ENCODE measurements around the gene UBN2. TPM values are rescaled to one million over a fixed set of nuclear protein-coding genes. Genes with fewer than 3 reads are reported as not detected.

UBN2 gene
- polyA plus RNA-seq, 1 donor (not counting 4 experiments of a cell fraction or from before 2014, with no cell fraction given), result 3.0 TPM

- Histone ChIP-seq H3K27ac (ENCODE audit: control insufficient read depth, insufficient read depth, low read length) (no peak overlapping the region), H3K9me3 (ENCODE audit: control insufficient read depth, low read depth, low read length) (no peaks in the 10 kb centered on the region), H3K4me3 (ENCODE audit: control insufficient read depth in 2 of 3, extremely low read depth in 1 of 3, insufficient read depth in 2 of 3, low read depth in 1 of 3, low read length in 3 of 3) (no peak overlapping the region), H3K4me1 (ENCODE audit: control insufficient read depth, extremely low read depth, insufficient read depth, low read length) (no peaks in the 10 kb centered on the region), H3K9ac (ENCODE audit: control insufficient read depth, extremely low read depth, insufficient read depth, low read length) (no peak overlapping the region), H2AFZ (ENCODE audit: control insufficient read depth, low read length) (no peak overlapping the region), H3K9me1 (ENCODE audit: control insufficient read depth, extremely low read depth, insufficient read depth, low read length) (no peaks in the 10 kb centered on the region), H3K4me2 (ENCODE audit: control insufficient read depth, extremely low read depth, insufficient read depth, low read depth, low read length) (no peak overlapping the region), H4K20me1 (ENCODE audit: control insufficient read depth, extremely low read depth, insufficient read depth, low read length) (no peaks in the 10 kb centered on the region), H3K36me3 (ENCODE audit: control insufficient read depth in 2 of 2, extremely low read depth in 1 of 2, insufficient read depth in 2 of 2, low read length in 2 of 2) (peaks cover 0 to 2% of the 10 kb centered on the region in 2 experiments), H3K79me2 (ENCODE audit: control insufficient read depth, insufficient read depth, low read length) (no peaks in the 10 kb centered on the region), H3K27me3 (ENCODE audit: control insufficient read depth, extremely low read depth, insufficient read depth, low read length) (no peaks in the 10 kb centered on the region)
- dilution Hi-C loops (cut with MboI; ENCODE audit: extremely low pct_ligation_motif_present, low sequenced_read_pairs), result no loop called here
- no peak for TF ChIP-seq CTCF (optimal IDR thresholded peaks at IDR 0.05 in 1 of 3, IDR thresholded peaks at IDR 0.05 in 1 of 3, conservative IDR thresholded peaks at IDR 0.05 in 1 of 3; ENCODE audit: extremely low read depth in 1 of 3, insufficient read depth in 2 of 3, low read length in 3 of 3)
- no peak for TF ChIP-seq EZH2 (IDR thresholded peaks at IDR 0.05; ENCODE audit: low read length)
- FAIRE-seq (no peak), DNase-seq (ENCODE audit: low read depth, low spot score) (no peak)
Observed at GRCh38 chr7:139299296-139299695, 68.3 kb downstream of the UBN2 start.

GRCh38 chr7:139300390-139300789 lies 69.4 kb downstream of the UBN2 start:
- Histone ChIP-seq H2AFZ (ENCODE audit: control insufficient read depth, low read length) (no peak overlapping the region), H3K36me3 (ENCODE audit: control insufficient read depth in 2 of 2, extremely low read depth in 1 of 2, insufficient read depth in 2 of 2, low read length in 2 of 2) (peaks cover 0 to 2% of the 10 kb centered on the region in 2 experiments), H3K9me1 (ENCODE audit: control insufficient read depth, extremely low read depth, insufficient read depth, low read length) (no peaks in the 10 kb centered on the region), H3K4me1 (ENCODE audit: control insufficient read depth, extremely low read depth, insufficient read depth, low read length) (no peaks in the 10 kb centered on the region), H3K9me3 (ENCODE audit: control insufficient read depth, low read depth, low read length) (no peaks in the 10 kb centered on the region), H3K9ac (ENCODE audit: control insufficient read depth, extremely low read depth, insufficient read depth, low read length) (no peak overlapping the region), H3K4me3 (ENCODE audit: control insufficient read depth in 2 of 3, extremely low read depth in 1 of 3, insufficient read depth in 2 of 3, low read depth in 1 of 3, low read length in 3 of 3) (no peak overlapping the region), H3K27ac (ENCODE audit: control insufficient read depth, insufficient read depth, low read length) (no peak overlapping the region), H3K27me3 (ENCODE audit: control insufficient read depth, extremely low read depth, insufficient read depth, low read length) (no peaks in the 10 kb centered on the region), H4K20me1 (ENCODE audit: control insufficient read depth, extremely low read depth, insufficient read depth, low read length) (no peaks in the 10 kb centered on the region), H3K79me2 (ENCODE audit: control insufficient read depth, insufficient read depth, low read length) (no peaks in the 10 kb centered on the region), H3K4me2 (ENCODE audit: control insufficient read depth, extremely low read depth, insufficient read depth, low read depth, low read length) (no peak overlapping the region)
- TF ChIP-seq CTCF (optimal IDR thresholded peaks at IDR 0.05 in 1 of 3, IDR thresholded peaks at IDR 0.05 in 1 of 3, conservative IDR thresholded peaks at IDR 0.05 in 1 of 3; ENCODE audit: extremely low read depth in 1 of 3, insufficient read depth in 2 of 3, low read length in 3 of 3) (no peak), EZH2 (IDR thresholded peaks at IDR 0.05; ENCODE audit: low read length) (no peak)
- DNase-seq (ENCODE audit: low read depth, low spot score), result no peak
- dilution Hi-C loops (cut with MboI; ENCODE audit: extremely low pct_ligation_motif_present, low sequenced_read_pairs), result no loop called here
- no peak for FAIRE-seq

Measured in keratinocyte (primary cell).